HG03354 (cell line): ENCODE results near the gene MIA.
"Not testable (repeated sequence)": the region's sequence is repeated elsewhere in the genome, so short reads cannot be mapped to it uniquely, and the experiment has no call there.

Source experiments
- ATAC-seq: cut with Tn5 transposase; IDR thresholded peaks from one replicate; pipeline ENCODE4 v1.9.1; 2021; ENCODE audit warnings: mild to moderate bottlenecking; ENCODE audit not compliant: unreplicated experiment, poor library complexity, severe bottlenecking

The MIA gene

DNA sequence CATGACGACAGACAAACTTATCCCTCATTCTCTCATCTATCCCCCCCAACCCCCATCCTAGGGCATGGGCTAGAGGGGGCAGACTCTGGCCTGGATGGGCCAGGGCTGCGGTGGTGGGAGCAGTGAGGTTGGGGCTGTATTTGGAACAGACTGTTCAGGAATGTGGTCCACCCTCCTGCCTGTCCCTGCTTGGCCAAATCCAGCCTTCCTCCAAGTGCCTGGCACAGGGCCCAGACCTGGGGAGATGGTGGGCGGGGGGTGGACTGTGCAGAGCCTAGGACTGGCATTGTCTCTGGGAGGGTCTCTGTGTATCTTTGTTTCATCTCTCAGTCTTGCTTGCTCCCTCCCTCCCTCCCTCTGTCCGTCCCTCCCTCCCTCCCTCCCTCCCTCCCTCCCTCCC is 37.9 kb downstream of the MIA start:
- ATAC-seq, result no peak

DNA sequence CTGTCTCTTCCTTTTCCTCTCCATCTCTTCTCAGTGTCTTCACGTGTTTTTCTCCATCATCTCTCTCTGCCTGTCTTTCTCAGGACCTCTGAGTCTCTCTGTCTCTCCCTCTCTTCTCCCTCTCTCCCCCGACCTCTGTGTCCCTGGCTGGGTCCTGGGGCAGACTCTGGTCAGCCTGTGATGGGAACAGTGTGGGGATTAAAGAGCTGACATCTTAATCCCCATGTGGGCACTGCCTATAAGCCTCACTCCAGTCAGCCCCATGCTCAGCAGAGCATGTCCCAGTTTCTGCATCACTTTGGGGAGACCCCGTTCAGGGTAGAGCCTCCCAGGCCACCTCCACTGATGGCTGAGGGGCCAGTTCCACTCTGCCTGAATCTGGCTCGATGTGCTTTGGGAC is 39.9 kb downstream of the MIA start:
- no peak for ATAC-seq

GRCh38 chr19:40818480-40819399 is 43.4 kb downstream of the MIA start:
- peak; percentile 51 for ATAC-seq

DNA sequence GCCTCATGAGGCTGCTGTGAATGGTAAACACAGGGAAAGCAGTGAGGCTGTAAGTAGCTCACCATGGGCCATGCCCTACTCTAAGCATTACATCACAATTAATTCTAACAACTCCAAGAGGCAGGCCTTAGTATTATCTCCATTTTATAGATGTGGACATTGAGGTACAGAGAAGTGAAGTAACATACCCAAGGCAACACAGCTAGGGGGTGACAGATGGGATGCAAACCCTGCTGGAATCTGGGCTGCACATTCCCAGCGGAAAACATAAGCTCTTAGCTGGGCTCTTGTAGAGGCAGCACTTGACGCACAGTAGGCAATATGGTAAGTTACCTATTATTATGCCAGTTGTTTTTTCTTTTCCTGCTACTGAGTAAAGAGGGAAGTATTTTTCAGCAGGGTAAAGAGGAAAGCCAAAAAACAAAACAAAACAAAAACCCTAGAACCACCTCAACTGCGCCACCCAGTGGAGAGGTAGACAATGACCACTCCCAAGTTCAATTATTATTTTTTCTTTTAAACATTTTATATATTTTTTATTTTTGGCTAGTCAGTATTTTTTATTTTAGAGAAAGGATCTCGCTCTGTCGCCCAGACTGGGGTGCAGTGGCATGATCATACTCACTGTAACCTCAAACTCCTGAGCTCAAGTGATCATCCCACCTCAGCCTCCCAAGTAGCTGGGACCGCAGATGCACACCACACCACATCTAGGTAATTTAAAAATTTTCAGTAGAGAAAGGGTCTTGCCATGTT is 44.3 kb downstream of the MIA start:
- ATAC-seq, result not testable (repeated sequence)

- ATAC-seq, result no peak
Observed at GRCh38 chr19:40822161-40822560, 46.8 kb downstream of the MIA start.

GRCh38 chr19:40822704-40823553 is 47.6 kb downstream of the MIA start:
- not testable (repeated sequence) for ATAC-seq

DNA sequence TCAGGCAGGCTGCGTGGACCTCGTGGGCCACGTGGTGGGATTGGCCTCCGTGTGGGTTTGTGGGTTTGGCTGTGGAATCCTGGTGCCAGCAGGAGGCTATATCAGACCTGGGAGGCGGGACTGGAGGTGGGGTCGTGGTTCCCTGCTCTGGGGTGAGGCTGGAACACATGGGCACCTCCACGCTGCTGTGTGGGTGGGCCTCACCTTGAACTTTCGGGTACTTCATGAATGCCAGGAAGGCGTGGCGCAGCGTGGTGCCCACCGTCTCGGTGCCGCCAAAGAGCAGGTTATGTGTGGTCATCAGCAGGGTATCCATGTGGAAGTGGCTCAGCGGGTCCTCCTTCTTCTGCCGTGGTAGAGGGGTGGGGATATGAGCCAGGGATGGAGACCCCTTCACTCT is 49.6 kb downstream of the MIA start:
- not testable (repeated sequence) for ATAC-seq

DNA sequence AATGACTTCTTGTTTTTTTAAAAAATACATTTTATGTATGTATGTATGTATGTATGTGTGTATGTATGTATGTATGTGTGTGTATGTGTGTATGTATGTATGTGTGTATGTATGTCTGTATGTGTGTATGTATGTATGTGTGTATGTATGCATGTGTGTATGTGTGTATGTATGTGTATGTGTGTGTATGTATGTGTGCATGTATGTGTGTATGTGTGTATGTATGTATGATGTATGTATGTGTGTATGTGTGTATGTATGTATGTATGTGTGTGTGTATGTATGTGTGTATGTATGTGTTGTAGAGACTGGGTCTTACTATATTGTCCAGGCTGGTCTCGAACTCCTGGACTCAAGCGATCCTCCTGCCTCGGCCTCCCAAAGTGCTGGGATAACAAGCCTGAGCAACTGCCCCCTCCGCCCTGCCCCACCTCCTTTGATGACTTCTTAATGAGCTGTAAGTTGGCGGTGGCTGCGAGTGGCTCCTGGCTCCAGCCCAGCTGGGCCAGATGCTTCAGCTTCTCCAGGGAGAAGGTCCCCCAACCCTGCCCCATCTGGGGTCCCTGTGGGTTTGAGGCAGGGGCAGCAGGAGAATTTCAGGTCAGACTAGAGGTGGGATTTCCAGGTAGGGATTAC is 50.3 kb downstream of the MIA start:
- ATAC-seq, result not testable (repeated sequence)

GRCh38 chr19:40826312-40826698 is 51.0 kb downstream of the MIA start:
- not testable (repeated sequence) for ATAC-seq

GRCh38 chr19:40826699-40827385 is 51.5 kb downstream of the MIA start:
- ATAC-seq, result not testable (repeated sequence)
